Testis (tissue), 3 donors: ENCODE measurements around the gene TTC39A. TPM values are rescaled to one million over a fixed set of nuclear protein-coding genes. Genes with fewer than 3 reads are reported as not detected.

Experiments used
- DNase-seq: peaks from one replicate; pipeline ENCODE4 v3.0.0-alpha.2; 2019
- H3K27ac ChIP-seq, 2 donors: fragments of 200-600 bp; sonication (generic); one replicate each; pipeline ENCODE4 v1.5.1; 2019
- H3K27me3 ChIP-seq: fragments of 200-600 bp; sonication (generic); one replicate; pipeline ENCODE4 v1.5.1; 2019
- H3K36me3 ChIP-seq: fragments of 200-600 bp; sonication (generic); one replicate; pipeline ENCODE4 v1.5.1; 2017; ENCODE audit warnings: low read depth; ENCODE audit errors: missing control alignments
- H3K4me1 ChIP-seq: fragments of 200-600 bp; sonication (generic); one replicate; pipeline ENCODE4 v1.5.1; 2019
- H3K4me3 ChIP-seq, 2 donors: fragments of 200-600 bp; sonication (generic); one replicate each; pipeline ENCODE4 v1.5.1; 2017 to 2019
- H3K9me3 ChIP-seq: fragments of 200-600 bp; sonication (generic); one replicate; pipeline ENCODE4 v1.5.1; 2017
- CTCF ChIP-seq, 3 experiments: fragments of 450-650 bp in 2 of 3; fragments of 200-600 bp in 1 of 3; sonication (generic) in 1 of 3; IDR thresholded peaks; one replicate each; pipeline ENCODE4 v1.5.1; 2016 to 2019; ENCODE audit warnings: antibody characterized with exemption in 3 of 3, mild to moderate bottlenecking in 2 of 3, moderate library complexity in 1 of 3
- POLR2A ChIP-seq: fragments of 450-650 bp; IDR thresholded peaks from one replicate; pipeline ENCODE4 v1.6.1; 2017; ENCODE audit warnings: antibody characterized with exemption, mild to moderate bottlenecking, moderate library complexity
- WGBS, 2 donors: methylation state at CpG; one replicate each; pipeline ENCODE4 v1.1.5; 2018; 5-methylcytosine and 5-hydroxymethylcytosine counted together
- intact Hi-C: fragments of 100-400 bp; cut with DNase I; formaldehyde crosslinking; loops from one replicate; pipeline ENCODE4 v1.15.1; 2023; ENCODE audit warnings: low total_unique reads
- polyA plus RNA-seq: library from polyadenylated mRNA; stranded (reverse); fragments of 350-450 nt; fragmentation: Illumina TruSeq; extraction: RNeasy Lipid Tissue Mini Kit (QIAGEN cat#74804); gene quantifications from one replicate; pipeline ENCODE4 v1.2.3, GENCODE V29; 2014; ENCODE audit warnings: low read depth, low replicate concordance; ENCODE audit not compliant: insufficient read depth
- total RNA-seq, 2 donors: library from RNA; depleted of rRNA; stranded (reverse); fragments of >200 nt; gene quantifications; one replicate each; pipeline ENCODE4 v1.2.3, GENCODE V29; 2016

The TTC39A gene
- total and polyA plus RNA-seq, 3 donors from 2014 or later = 64.7 to 121 (median 120) TPM

DNA sequence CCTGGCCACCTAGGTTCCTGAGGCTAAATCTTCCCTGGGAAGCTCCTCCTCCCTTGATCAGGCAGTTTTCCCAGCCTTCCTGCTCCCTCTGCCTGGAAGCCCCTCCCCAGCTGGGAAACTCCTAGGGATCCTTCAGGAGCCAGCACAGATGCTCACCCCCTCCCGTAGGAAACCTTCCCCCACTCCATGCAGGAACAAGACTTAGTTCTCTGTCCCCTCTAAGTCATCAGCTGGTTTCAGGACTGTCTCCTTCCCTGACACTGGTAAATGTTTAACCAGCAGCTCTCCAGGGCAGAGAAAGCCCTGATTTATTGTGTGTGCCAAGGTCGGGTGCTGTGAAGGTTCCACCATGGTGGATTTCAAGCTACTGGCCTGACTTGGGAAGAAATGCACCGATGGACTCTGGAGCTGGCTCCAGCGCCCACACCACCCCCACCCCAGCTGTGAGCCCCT, 25.0 kb downstream of the TTC39A start:
- H3K27me3 ChIP-seq = no peaks in the 10 kb centered on the region
- H3K36me3 ChIP-seq = no peaks in the 10 kb centered on the region
- intact Hi-C loops = no loop called here
- no peak overlapping the region for H3K27ac ChIP-seq
- 76 to 80% methylated on average over 1 to 4 of the region's 4 CpGs for WGBS, 2 donors
- H3K9me3 ChIP-seq = no peaks in the 10 kb centered on the region
- H3K4me1 ChIP-seq = no peaks in the 10 kb centered on the region
- TF ChIP-seq CTCF (IDR thresholded peaks at IDR 0.05) (no peak), POLR2A (no peak)
- DNase-seq = no peak
- no peak overlapping the region for H3K4me3 ChIP-seq

DNA sequence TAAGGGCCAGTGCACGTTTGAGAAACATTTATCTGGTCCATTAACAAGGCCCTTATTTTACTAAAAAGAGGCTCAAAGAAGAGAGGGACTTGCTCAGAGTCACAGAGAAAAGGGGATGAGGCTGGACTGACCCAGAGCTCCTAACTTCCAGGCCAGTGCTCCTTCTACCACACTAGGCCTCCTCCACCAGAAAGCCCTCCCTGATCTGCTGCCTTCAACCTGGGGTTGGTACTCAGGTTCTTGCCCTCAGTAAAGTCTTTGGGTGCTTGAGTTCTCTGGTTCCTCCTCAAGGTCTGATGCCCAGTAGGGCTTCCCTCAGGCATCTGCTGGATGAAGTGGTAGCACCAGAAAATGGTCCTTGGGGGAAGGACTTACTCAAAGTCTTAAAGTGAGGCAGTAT, 26.0 kb downstream of the TTC39A start:
- Histone ChIP-seq H3K4me3 (no peak overlapping the region), H3K27ac (no peak overlapping the region), H3K4me1 (no peaks in the 10 kb centered on the region), H3K9me3 (no peaks in the 10 kb centered on the region), H3K36me3 (no peaks in the 10 kb centered on the region), H3K27me3 (no peaks in the 10 kb centered on the region)
- 39 to 52% methylated on average over 1 of the region's 1 CpG for WGBS, 2 donors
- intact Hi-C loops = no loop called here
- TF ChIP-seq POLR2A = no peak
- no peak for TF ChIP-seq CTCF (IDR thresholded peaks at IDR 0.05)
- no peak for DNase-seq

DNA sequence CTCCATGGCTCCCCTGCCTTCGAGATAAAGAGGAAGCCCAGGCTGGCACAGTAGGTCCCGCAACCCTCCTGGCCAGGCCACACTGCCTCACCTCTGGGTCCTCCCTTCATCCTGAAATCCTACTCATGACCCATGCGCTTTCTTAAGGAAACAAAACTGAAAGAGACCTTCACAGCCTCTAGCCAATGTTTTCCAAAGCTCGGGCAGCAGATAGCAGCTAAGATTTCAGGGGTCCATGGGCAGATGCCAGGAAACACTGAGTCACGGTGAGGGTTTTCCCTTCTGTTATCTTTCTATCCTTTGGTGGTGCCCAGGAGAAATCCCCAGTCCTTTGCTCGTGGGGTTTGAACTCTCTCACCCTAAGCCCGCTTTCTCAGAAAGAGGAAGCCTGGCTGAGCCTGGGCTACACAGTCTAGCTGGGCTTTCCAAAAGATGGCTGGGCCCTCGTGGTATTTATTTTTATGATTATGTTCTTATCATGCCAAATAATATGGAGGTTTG, 26.6 kb downstream of the TTC39A start:
- H3K36me3 ChIP-seq = no peaks in the 10 kb centered on the region
- WGBS, 2 donors = 63 to 64% methylated on average over 7 to 8 of the region's 8 CpGs
- no peaks in the 10 kb centered on the region for H3K9me3 ChIP-seq
- H3K27ac ChIP-seq = no peak overlapping the region
- no peaks in the 10 kb centered on the region for H3K27me3 ChIP-seq
- intact Hi-C loops = no loop called here
- no peak for DNase-seq
- no peak overlapping the region for H3K4me3 ChIP-seq
- H3K4me1 ChIP-seq = no peaks in the 10 kb centered on the region
- TF ChIP-seq POLR2A = no peak
- TF ChIP-seq CTCF (IDR thresholded peaks at IDR 0.05) = no peak

- intact Hi-C loops = no loop called here
- no peaks in the 10 kb centered on the region for H3K9me3 ChIP-seq
- H3K36me3 ChIP-seq = no peaks in the 10 kb centered on the region
- H3K4me1 ChIP-seq = no peaks in the 10 kb centered on the region
- DNase-seq = no peak
- WGBS, 2 donors = 84 to 85% methylated on average over 6 of the region's 6 CpGs
- H3K4me3 ChIP-seq = no peak overlapping the region
- TF ChIP-seq CTCF (IDR thresholded peaks at IDR 0.05) = no peak
- TF ChIP-seq POLR2A = no peak
- no peaks in the 10 kb centered on the region for H3K27me3 ChIP-seq
- H3K27ac ChIP-seq = no peak overlapping the region
Measured at GRCh38 chr1:51303315-51303714, 27.0 kb downstream of the TTC39A start.

DNA sequence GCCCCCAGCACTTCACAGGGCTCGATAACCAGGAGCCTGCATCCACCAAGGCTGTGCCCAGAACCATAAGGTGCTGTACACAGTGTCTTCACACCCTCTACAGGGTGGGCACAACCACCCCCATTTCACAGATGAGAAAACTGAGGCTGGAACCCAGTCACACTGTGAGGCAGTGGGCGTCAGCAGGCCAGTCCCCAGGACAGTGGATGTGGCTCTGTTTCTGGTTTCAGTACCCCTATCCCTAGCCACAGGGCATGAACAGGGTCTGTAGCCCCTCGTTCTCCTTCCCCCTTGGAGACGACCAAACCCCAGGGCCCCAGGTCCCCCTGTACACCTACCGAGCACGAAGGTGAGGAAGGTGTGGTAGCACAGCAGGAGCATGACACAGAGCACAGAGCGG, 27.6 kb downstream of the TTC39A start:
- 73 to 85% methylated on average over 7 of the region's 7 CpGs for WGBS, 2 donors
- DNase-seq = no peak
- no peaks in the 10 kb centered on the region for H3K27me3 ChIP-seq
- H3K4me3 ChIP-seq = no peak overlapping the region
- H3K36me3 ChIP-seq = no peaks in the 10 kb centered on the region
- no peaks in the 10 kb centered on the region for H3K9me3 ChIP-seq
- no peak overlapping the region for H3K27ac ChIP-seq
- TF ChIP-seq CTCF (IDR thresholded peaks at IDR 0.05) = no peak
- TF ChIP-seq POLR2A = no peak
- intact Hi-C loops = no loop called here
- H3K4me1 ChIP-seq = peaks cover 2% of the 10 kb centered on the region
